HUES48 (cell line): ENCODE results near the gene KRTDAP.

Source experiments
- H3K27ac ChIP-seq: one replicate; pipeline ENCODE4 v1.7.0; 2013; ENCODE audit warnings: low read depth, low read length, inconsistent platforms
- H3K27me3 ChIP-seq: 2 replicates; pipeline ENCODE4 v1.6.1; 2013; ENCODE audit warnings: mild to moderate bottlenecking, low read length; ENCODE audit not compliant: control insufficient read depth, insufficient read depth
- H3K36me3 ChIP-seq: 2 replicates; pipeline ENCODE4 v1.6.1; 2013; ENCODE audit warnings: low read length; ENCODE audit not compliant: control insufficient read depth, insufficient read depth
- H3K4me1 ChIP-seq: 2 replicates; pipeline ENCODE4 v1.6.1; 2013; ENCODE audit warnings: mild to moderate bottlenecking, low read length; ENCODE audit not compliant: control insufficient read depth, insufficient read depth
- H3K4me3 ChIP-seq: 2 replicates; pipeline ENCODE4 v1.5.1; 2013; ENCODE audit warnings: mild to moderate bottlenecking, low read depth, low read length
- H3K9ac ChIP-seq: 2 replicates; pipeline ENCODE4 v1.6.1; 2013; ENCODE audit warnings: mild to moderate bottlenecking, low read depth, low read length, moderate library complexity
- H3K9me3 ChIP-seq: 2 replicates; pipeline ENCODE4 v1.6.1; 2013; ENCODE audit warnings: low read length; ENCODE audit not compliant: control insufficient read depth, insufficient read depth

KRTDAP gene

GRCh38 chr19:35525873-35526272 lies 35.6 kb upstream of the KRTDAP start:
- H3K36me3 ChIP-seq = no peaks in the 10 kb centered on the region
- no peak overlapping the region for H3K9ac ChIP-seq
- H3K27me3 ChIP-seq = peaks cover 7% of the 10 kb centered on the region; the same call in 1 of the 2 replicates
- no peak overlapping the region for H3K4me3 ChIP-seq
- no peak overlapping the region for H3K27ac ChIP-seq
- H3K9me3 ChIP-seq = no peaks in the 10 kb centered on the region
- H3K4me1 ChIP-seq = peaks cover 14% of the 10 kb centered on the region

GRCh38 chr19:35524181-35524837 lies 34.0 kb upstream of the KRTDAP start:
- Histone ChIP-seq H3K36me3 (no peaks in the 10 kb centered on the region), H3K4me3 (peak overlapping the region; percentile 7; the same call in 1 of the 2 replicates), H3K4me1 (peaks cover 14% of the 10 kb centered on the region), H3K27me3 (0 out of 2 replicates have a peak, but pooled peaks cover 7% of the 10 kb centered on the region), H3K9ac (no peak overlapping the region), H3K27ac (no peak overlapping the region), H3K9me3 (no peaks in the 10 kb centered on the region)

GRCh38 chr19:35522745-35523327 lies 32.6 kb upstream of the KRTDAP start:
- Histone ChIP-seq H3K27me3 (no peaks in the 10 kb centered on the region), H3K9me3 (no peaks in the 10 kb centered on the region), H3K27ac (no peak overlapping the region), H3K9ac (no peak overlapping the region), H3K4me3 (no peak overlapping the region), H3K4me1 (peaks cover 14% of the 10 kb centered on the region), H3K36me3 (no peaks in the 10 kb centered on the region)

GRCh38 chr19:35521124-35521743 lies 31.0 kb upstream of the KRTDAP start:
- H3K27me3 ChIP-seq = no peaks in the 10 kb centered on the region
- H3K9me3 ChIP-seq = no peaks in the 10 kb centered on the region
- H3K9ac ChIP-seq = no peak overlapping the region
- H3K4me1 ChIP-seq = peaks cover 14% of the 10 kb centered on the region
- H3K27ac ChIP-seq = no peak overlapping the region
- H3K36me3 ChIP-seq = no peaks in the 10 kb centered on the region
- H3K4me3 ChIP-seq = no peak overlapping the region

GRCh38 chr19:35519291-35519690 lies 29.0 kb upstream of the KRTDAP start:
- no peak overlapping the region for H3K9ac ChIP-seq
- H3K27me3 ChIP-seq = no peaks in the 10 kb centered on the region
- H3K9me3 ChIP-seq = no peaks in the 10 kb centered on the region
- H3K27ac ChIP-seq = no peak overlapping the region
- no peaks in the 10 kb centered on the region for H3K36me3 ChIP-seq
- H3K4me1 ChIP-seq = peaks cover 11% of the 10 kb centered on the region
- no peak overlapping the region for H3K4me3 ChIP-seq

- no peaks in the 10 kb centered on the region for H3K27me3 ChIP-seq
- no peaks in the 10 kb centered on the region for H3K36me3 ChIP-seq
- H3K27ac ChIP-seq = no peak overlapping the region
- no peak overlapping the region for H3K9ac ChIP-seq
- no peaks in the 10 kb centered on the region for H3K9me3 ChIP-seq
- H3K4me1 ChIP-seq = peaks cover 17% of the 10 kb centered on the region
- no peak overlapping the region for H3K4me3 ChIP-seq
These were observed 28.0 kb upstream of the KRTDAP start for GRCh38 chr19:35518313-35518712.

GRCh38 chr19:35517342-35517741 lies 27.1 kb upstream of the KRTDAP start:
- no peak overlapping the region for H3K9ac ChIP-seq
- H3K9me3 ChIP-seq = no peaks in the 10 kb centered on the region
- H3K27me3 ChIP-seq = no peaks in the 10 kb centered on the region
- H3K4me3 ChIP-seq = no peak overlapping the region
- no peaks in the 10 kb centered on the region for H3K36me3 ChIP-seq
- peaks cover 18% of the 10 kb centered on the region for H3K4me1 ChIP-seq
- no peak overlapping the region for H3K27ac ChIP-seq

GRCh38 chr19:35516310-35516709 lies 26.0 kb upstream of the KRTDAP start:
- Histone ChIP-seq H3K36me3 (no peaks in the 10 kb centered on the region), H3K4me3 (no peak overlapping the region), H3K27me3 (no peaks in the 10 kb centered on the region; the same call in 1 of the 2 replicates), H3K9ac (no peak overlapping the region), H3K9me3 (no peaks in the 10 kb centered on the region), H3K4me1 (peaks cover 18% of the 10 kb centered on the region), H3K27ac (no peak overlapping the region)

- H3K27ac ChIP-seq = no peak overlapping the region
- H3K4me3 ChIP-seq = peak overlapping the region; percentile 42
These were observed 24.1 kb upstream of the KRTDAP start for GRCh38 chr19:35514282-35514809.

GRCh38 chr19:35513628-35514281 lies 23.5 kb upstream of the KRTDAP start, which contains the start of gene DMKN:
TSS of gene DMKN (minus strand) at chr19:35513649. CDS start at chr19:35513475, 174 bp downstream.
- Histone ChIP-seq H3K36me3 (no peaks in the 10 kb centered on the region), H3K4me3 (peak within 1 kb of the TSS; percentile 42), H3K27me3 (peaks cover 6% of the 10 kb centered on the region; the same call in 1 of the 2 replicates), H3K4me1 (peaks cover 19% of the 10 kb centered on the region), H3K9me3 (no peaks in the 10 kb centered on the region), H3K27ac (no peak within 1 kb of the TSS), H3K9ac (no peak within 1 kb of the TSS)

More at GRCh38 chr19:35514282-35514809, 24.1 kb upstream of the KRTDAP start:
- H3K4me1 ChIP-seq = peaks cover 19% of the 10 kb centered on the region
- H3K9me3 ChIP-seq = no peaks in the 10 kb centered on the region
- H3K27me3 ChIP-seq = peaks cover 6% of the 10 kb centered on the region; the same call in 1 of the 2 replicates
- no peaks in the 10 kb centered on the region for H3K36me3 ChIP-seq
- H3K9ac ChIP-seq = no peak overlapping the region
